HG03378 (cell line): ENCODE data around the gene KAZALD1.

ENCODE experiments used
- ATAC-seq: cut with Tn5 transposase; IDR thresholded peaks from one replicate; pipeline ENCODE4 v1.9.1; 2021; ENCODE audit warnings: mild to moderate bottlenecking, moderate library complexity; ENCODE audit not compliant: unreplicated experiment

The KAZALD1 gene

GRCh38 chr10:101094121-101094879, 32.5 kb downstream of the KAZALD1 start:
- ATAC-seq: no peak

- ATAC-seq: no peak
Observed at GRCh38 chr10:101095004-101095403, 33.2 kb downstream of the KAZALD1 start.

GRCh38 chr10:101095550-101096213, 33.9 kb downstream of the KAZALD1 start:
- ATAC-seq: no peak

DNA sequence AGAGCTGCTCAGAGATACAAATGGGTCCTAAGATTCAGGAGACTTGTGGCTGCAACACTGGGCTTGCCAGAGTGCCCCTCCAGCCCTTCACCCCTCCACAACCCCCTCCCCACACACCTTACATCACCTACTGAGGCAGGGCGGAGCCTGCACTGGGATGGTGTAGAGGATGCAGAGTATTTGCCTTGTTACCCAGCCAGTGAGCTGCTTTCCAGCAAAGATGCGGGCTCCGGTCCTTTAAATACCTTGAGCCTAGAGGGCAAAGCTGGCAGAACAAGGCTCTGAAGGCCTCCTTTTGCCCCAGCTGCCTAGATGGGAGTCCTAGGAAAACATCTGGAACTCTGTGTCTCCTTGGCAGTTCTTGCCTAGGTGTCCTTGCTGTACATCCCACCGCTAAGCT, 34.6 kb downstream of the KAZALD1 start:
- ATAC-seq: no peak

- no peak for ATAC-seq
Observed at GRCh38 chr10:101097881-101098280, 36.1 kb downstream of the KAZALD1 start.

- ATAC-seq: no peak
Observed at GRCh38 chr10:101099901-101100300, 38.1 kb downstream of the KAZALD1 start.

DNA sequence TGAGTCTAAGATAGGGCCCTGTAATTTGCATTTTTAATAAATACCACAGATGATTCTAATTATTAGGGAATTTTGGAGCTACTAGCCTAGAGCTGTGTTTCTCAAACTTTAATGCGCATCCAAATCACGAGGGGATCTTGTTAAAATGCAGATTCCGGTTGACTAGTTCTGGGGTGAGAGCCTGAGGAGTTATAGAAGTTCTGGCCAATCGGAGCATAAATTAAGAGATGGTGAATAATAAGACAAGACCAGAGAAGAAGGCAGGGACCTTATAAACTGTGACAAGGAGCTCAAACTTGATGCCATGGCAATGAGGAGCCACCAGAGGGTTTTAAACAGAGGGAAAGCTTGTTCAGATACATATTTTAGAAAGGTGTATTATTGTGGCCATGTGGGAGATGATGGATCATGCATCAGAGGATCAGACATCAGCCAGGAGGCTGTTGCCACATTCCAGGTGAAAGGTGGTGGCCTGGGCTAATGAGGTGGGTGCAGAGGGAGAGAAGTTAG, 39.6 kb downstream of the KAZALD1 start:
- ATAC-seq: no peak

GRCh38 chr10:101103430-101103829, 41.6 kb downstream of the KAZALD1 start:
- ATAC-seq: no peak

DNA sequence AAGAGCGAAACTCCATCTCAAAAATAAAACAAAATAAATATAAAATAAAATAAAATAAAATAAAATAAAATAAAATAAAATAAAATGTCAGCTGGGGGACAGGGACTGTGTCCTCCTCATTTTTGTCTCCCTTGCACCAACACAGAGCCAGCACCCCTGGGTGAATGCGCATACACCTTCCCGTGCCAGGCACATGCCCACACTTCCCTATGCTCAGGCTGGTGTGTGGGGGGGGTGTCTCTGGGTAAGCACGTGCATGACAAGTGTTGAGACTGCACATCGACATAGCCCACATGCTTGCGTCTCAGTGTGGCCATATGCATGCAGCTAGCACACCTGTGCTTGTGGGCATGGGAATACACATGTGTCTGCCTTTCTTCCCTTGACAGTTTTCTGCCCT, 44.6 kb downstream of the KAZALD1 start:
- no peak for ATAC-seq

- no peak for ATAC-seq
Observed at GRCh38 chr10:101107771-101108170, 46.0 kb downstream of the KAZALD1 start.

- ATAC-seq: no peak
Observed at GRCh38 chr10:101110856-101111523, 49.2 kb downstream of the KAZALD1 start.

GRCh38 chr10:101111547-101111946, 49.8 kb downstream of the KAZALD1 start:
- ATAC-seq: no peak

- no peak for ATAC-seq
Observed at GRCh38 chr10:101112799-101113594, 51.2 kb downstream of the KAZALD1 start.

- no peak for ATAC-seq
Observed at GRCh38 chr10:101113890-101114403, 52.2 kb downstream of the KAZALD1 start.

GRCh38 chr10:101114646-101115045, 52.9 kb downstream of the KAZALD1 start:
- ATAC-seq: no peak
